ENCODE measurements around the gene TLR5. TPM values are rescaled to one million over a fixed set of nuclear protein-coding genes. Genes with fewer than 3 reads are reported as not detected.

Gene TLR5
- total and polyA plus RNA-seq, 9 donors, result 7.7 to 38.8 (median 22.3) TPM

DNA sequence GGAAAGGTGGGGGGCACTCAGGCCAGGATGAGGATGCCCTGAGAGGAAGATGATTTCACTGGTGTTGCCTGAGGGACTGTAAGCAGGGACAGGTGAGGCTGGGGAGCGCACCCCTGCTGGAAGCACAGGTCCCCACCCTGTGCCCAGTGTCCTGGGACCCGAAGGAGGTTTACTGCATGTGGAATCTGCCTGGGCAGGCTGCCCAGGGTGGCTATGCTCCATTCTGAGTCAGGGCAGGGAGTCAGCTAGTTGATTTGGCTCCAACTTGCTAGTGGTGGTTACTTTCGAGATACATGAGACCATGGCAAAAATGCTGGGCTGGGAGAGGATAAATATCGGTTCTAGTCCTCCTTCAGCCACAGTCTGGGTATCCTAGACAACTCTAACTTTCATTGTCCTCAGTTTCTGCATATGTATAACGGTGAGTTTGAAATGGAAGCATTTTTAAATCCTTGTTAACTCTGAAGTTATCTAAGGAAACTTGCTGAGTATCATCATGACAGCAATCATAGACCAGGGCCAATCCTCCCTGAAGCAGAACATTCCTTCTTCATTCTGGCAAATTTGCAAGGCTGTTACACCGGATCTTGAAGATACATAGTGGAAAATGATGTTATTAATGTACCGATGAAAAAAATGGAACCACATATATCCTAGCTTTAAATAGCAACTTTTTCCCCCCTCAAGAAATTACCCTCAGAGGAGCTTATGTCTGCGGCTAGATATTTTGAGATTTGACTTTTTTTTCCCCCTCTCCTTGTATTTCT lies 7.7 kb downstream of the TLR5 start:
- WGBS, 3 donors, result 40 to 46% (median 41%) methylated on average over 8 of the region's 8 CpGs
- H3K27me3 ChIP-seq, result no peaks in the 10 kb centered on the region
- intact Hi-C loops (cut with DNase I), result loop anchor here in 2 of 4 donors (5.0 to 10.0 kb wide), 3 partner anchors 227 to 547 kb away; partner anchors contain the start of gene SUSD4 (in 1 of the 2)
- no peaks in the 10 kb centered on the region for H3K9me3 ChIP-seq
- no peak overlapping the region for H3K4me3 ChIP-seq
- H3K27ac ChIP-seq, result peak overlapping the region in 1 of 2 donors; percentile 39
- peak; percentile 47 to 77 (median 59) for DNase-seq
- no peaks in the 10 kb centered on the region for H3K36me3 ChIP-seq
- peaks cover 6% of the 10 kb centered on the region for H3K4me1 ChIP-seq (ENCODE audit: insufficient read depth)
- TF ChIP-seq EP300 (IDR thresholded peaks at IDR 0.05) (no peak), CTCF (IDR thresholded peaks at IDR 0.05) (no peak), POLR2A (IDR thresholded peaks at IDR 0.05) (no peak)

- Histone ChIP-seq H3K27me3 (no peaks in the 10 kb centered on the region), H3K9me3 (no peaks in the 10 kb centered on the region), H3K27ac (peak overlapping the region in 1 of 2 donors; percentile 58), H3K4me1 (ENCODE audit: insufficient read depth) (peaks cover 11% of the 10 kb centered on the region), H3K4me3 (peak overlapping the region; percentile 41), H3K36me3 (no peaks in the 10 kb centered on the region)
- intact Hi-C loops (cut with DNase I), result loop anchor here in 1 of 4 donors (10.0 kb wide), 1 partner anchor 541 kb away; no protein-coding TSS in a partner anchor
- DNase-seq, result peak; percentile 83 to 89 (median 88)
- WGBS, 3 donors, result 3% methylated on average over 23 of the region's 23 CpGs
- TF ChIP-seq EP300 (IDR thresholded peaks at IDR 0.05), result no peak
- TF ChIP-seq CTCF (IDR thresholded peaks at IDR 0.05), result peak in 2 of 3 donors; percentile 79 to 87
- TF ChIP-seq POLR2A (IDR thresholded peaks at IDR 0.05), result no peak
These were observed 9.1 kb downstream of the TLR5 start for GRCh38 chr1:223133824-223134435.

GRCh38 chr1:223133306-223133823 lies 9.7 kb downstream of the TLR5 start:
- intact Hi-C loops (cut with DNase I), result loop anchor here in 1 of 4 donors (10.0 kb wide), 1 partner anchor 541 kb away; no protein-coding TSS in a partner anchor
- Histone ChIP-seq H3K27me3 (no peaks in the 10 kb centered on the region), H3K27ac (peak overlapping the region in 1 of 2 donors; percentile 58), H3K4me1 (ENCODE audit: insufficient read depth) (peaks cover 11% of the 10 kb centered on the region), H3K4me3 (peak overlapping the region; percentile 41), H3K36me3 (no peaks in the 10 kb centered on the region), H3K9me3 (no peaks in the 10 kb centered on the region)
- TF ChIP-seq EP300 (IDR thresholded peaks at IDR 0.05), result no peak
- peak in 1 of 3 donors; percentile 91 for TF ChIP-seq CTCF (IDR thresholded peaks at IDR 0.05)
- TF ChIP-seq POLR2A (IDR thresholded peaks at IDR 0.05), result no peak
- 27 to 36% (median 30%) methylated on average over 15 of the region's 15 CpGs for whole genome bisulfite sequencing, 3 donors
- DNase-seq, result no peak

DNA sequence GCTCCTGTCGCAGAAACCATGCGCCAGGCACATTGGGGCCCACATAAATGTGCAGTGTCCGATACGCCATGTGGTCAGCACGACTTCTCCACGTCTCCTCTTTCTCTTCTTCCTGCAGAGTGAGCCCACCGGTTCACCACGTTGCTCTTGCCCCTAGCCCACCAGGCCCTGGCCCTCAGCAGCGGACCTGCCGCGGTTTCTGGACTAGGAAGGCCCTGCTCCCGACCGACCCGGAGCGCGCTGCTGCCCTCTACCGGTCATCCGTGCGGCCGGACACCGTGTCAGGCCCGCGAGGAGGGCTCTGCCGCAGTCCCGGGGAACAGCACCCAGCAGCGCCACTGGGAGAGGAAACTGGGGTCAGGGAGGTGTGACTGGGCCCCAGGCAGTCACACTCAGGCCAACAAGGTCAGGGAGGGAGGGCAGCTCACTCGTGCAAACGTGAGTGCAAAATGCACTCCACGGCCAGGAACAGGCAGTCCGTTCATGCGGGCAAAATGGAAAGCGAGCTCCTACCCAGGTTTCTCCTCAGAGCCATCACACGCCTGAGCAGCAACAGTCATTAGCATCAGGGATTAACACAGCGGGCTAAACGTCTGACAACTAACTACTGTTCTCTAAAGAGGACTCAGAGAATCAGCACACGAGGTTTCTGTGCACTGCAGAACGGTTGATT lies 13.7 kb downstream of the TLR5 start:
- no peaks in the 10 kb centered on the region for H3K9me3 ChIP-seq
- no peaks in the 10 kb centered on the region for H3K27me3 ChIP-seq
- peak; percentile 52 to 83 (median 74) for DNase-seq
- TF ChIP-seq CTCF (IDR thresholded peaks at IDR 0.05) (peak; percentile 56 to 69 (median 58)), EP300 (IDR thresholded peaks at IDR 0.05) (no peak), POLR2A (IDR thresholded peaks at IDR 0.05) (no peak)
- peaks cover 7% of the 10 kb centered on the region for H3K4me1 ChIP-seq (ENCODE audit: insufficient read depth)
- WGBS, 3 donors, result 39 to 45% (median 42%) methylated on average over 37 of the region's 37 CpGs
- intact Hi-C loops (cut with DNase I), result loop anchor here in 1 of 4 donors (5.0 kb wide), 1 partner anchor 553 kb away; no protein-coding TSS in a partner anchor
- peak overlapping the region; percentile 14 for H3K4me3 ChIP-seq
- no peak overlapping the region for H3K27ac ChIP-seq
- no peaks in the 10 kb centered on the region for H3K36me3 ChIP-seq
